Heart left ventricle (tissue), 16 donors: ENCODE measurements around the gene IL3RA. TPM values are rescaled to one million over a fixed set of nuclear protein-coding genes. Genes with fewer than 3 reads are reported as not detected.
"Not testable (repeated sequence)": the region's sequence is repeated elsewhere in the genome, so short reads cannot be mapped to it uniquely, and the experiment has no call there.

Source experiments
- ATAC-seq, 4 donors: fragments of 200-7000 bp; cut with Tn5 transposase; one replicate each; pipeline ENCODE4 v1.9.1; 2020 to 2022; ENCODE audit warnings: moderate library complexity in 4 of 4, mild to moderate bottlenecking in 3 of 4, moderate number of reproducible peaks in 1 of 4
- DNase-seq, 5 donors: peaks; one replicate each; pipeline ENCODE4 v3.0.0-alpha.2; 2020
- H3K27ac ChIP-seq, 12 donors: fragments of 200-600 bp; sonication (generic) in 4 of 12; one replicate each; pipeline versions ENCODE4 v1.5.0 to v1.8.0; 2016 to 2022; ENCODE audit warnings: mild to moderate bottlenecking in 2 of 12
- H3K27me3 ChIP-seq, 9 donors: fragments of 200-600 bp; sonication (generic) in 2 of 9; one replicate each; pipeline versions ENCODE4 v1.5.1 to v1.8.0; 2016 to 2022; ENCODE audit warnings: mild to moderate bottlenecking in 3 of 9
- H3K36me3 ChIP-seq, 9 donors: fragments of 200-600 bp; sonication (generic) in 2 of 9; one replicate each; pipeline versions ENCODE4 v1.5.0 to v1.8.0; 2018 to 2022; ENCODE audit warnings: mild to moderate bottlenecking in 2 of 9
- H3K4me1 ChIP-seq, 12 donors: fragments of 200-600 bp; sonication (generic) in 4 of 12; one replicate each; pipeline versions ENCODE4 v1.5.0 to v1.8.0; 2016 to 2022; ENCODE audit warnings: mild to moderate bottlenecking in 3 of 12
- H3K4me3 ChIP-seq, 12 donors: fragments of 200-600 bp; sonication (generic) in 4 of 12; one replicate each; pipeline versions ENCODE4 v1.5.0 to v1.8.0; 2017 to 2022; ENCODE audit warnings: mild to moderate bottlenecking in 9 of 12, moderate library complexity in 4 of 12
- H3K9me3 ChIP-seq, 12 donors: fragments of 200-600 bp; sonication (generic) in 4 of 12; one replicate each; pipeline versions ENCODE4 v1.5.0 to v1.8.0; 2016 to 2022; ENCODE audit warnings: mild to moderate bottlenecking in 1 of 12
- CTCF ChIP-seq, 12 donors: fragments of 200-600 bp; sonication (generic) in 4 of 12; IDR thresholded peaks; one replicate each; pipeline versions ENCODE4 v1.5.0 to v1.8.0; 2018 to 2022; ENCODE audit warnings: antibody characterized with exemption in 12 of 12, mild to moderate bottlenecking in 5 of 12
- POLR2A ChIP-seq, 2 donors: fragments of 450-650 bp; IDR thresholded peaks; one replicate each; pipeline ENCODE4 v1.6.1; 2017; ENCODE audit warnings: antibody characterized with exemption in 2 of 2, mild to moderate bottlenecking in 2 of 2, moderate library complexity in 2 of 2
- WGBS, 4 donors: extraction: QIAGEN DNeasy Blood & Tissue Kit in 2 of 4; methylation state at CpG; one replicate each; pipeline versions ENCODE4 v1.1.5 to v1.1.7; 2013 to 2018; 5-methylcytosine and 5-hydroxymethylcytosine counted together
- intact Hi-C, 10 donors: fragments of 100-400 bp; cut with DNase I; formaldehyde crosslinking; loops; one replicate each; pipeline versions ENCODE4 v1.11.1 to v1.14.2; 2022
- polyA plus RNA-seq, 2 donors: library from polyadenylated mRNA; stranded (reverse); fragments of 200-250 nt; gene quantifications; one replicate each; pipeline ENCODE4 v1.2.3, GENCODE V29; 2013
- total RNA-seq, 9 donors: library from RNA; depleted of rRNA in 2 of 9; stranded (reverse); fragments of >200 nt in 2 of 9; fragmentation: NEBNext Ultra II Directional in 3 of 9; extraction: Animal tissue kit (Norgen Biotek cat#: 25700) in 3 of 9; gene quantifications; one replicate each; pipeline versions ENCODE4 v1.1.0 to v1.2.4, GENCODE V29; 2016 to 2023
- donor health status: ischemic (EF 13 %, LVEDD 7.1; RV severe dilation, severe dysfunction).
- donor health status: healthy with polysubstance abuse.
- donor health status: DM: no; HTN: yes; CAD: no.
- donor health status: DM: no; HTN: no; CAD: no.
- donor health status: ischemic (EF 25% LVEDD 6.9; RV normal size, moderate dysfunction).
- donor health status: ischemic (EF 25% LVEDD 5.7; RV mildly dilated, moderate dysfunction).
- donor health status: healthy.
- donor health status: DM: yes; HTN: yes; CAD: no.
- donor health status: ischemic (EF 35%, LVEDD 5.7; RV mildly dilated, moderate dysfunction).
- donor health status: nonischemic (EF 11% LVEDD 7.7; RV severe dilation, severe dysfunction).
- donor health status: DM: yes; HTN: yes; CAD: no.
- donor health status: PGD.
- donor health status: ischemic (EF 29% LVEDD 5.4; RV normal size, mild dysfunction).
- donor health status: nonischemic (EF 23%, LVEDD 6.1; RV moderate dilation, normal function).

Gene IL3RA
- total and polyA plus RNA-seq, 11 donors: 3.2 to 20.4 (median 4.7) TPM

- ATAC-seq (peak in 2 of 4 donors; percentile 6 to 11), DNase-seq (peak in 3 of 5 donors; percentile 12 to 47 (median 19))
- 91 to 92% (median 92%) methylated on average over 29 to 30 of the region's 30 CpGs for WGBS, 4 donors
- Histone ChIP-seq H3K27ac (no peak overlapping the region), H3K36me3 (peaks cover 0 to 79% (median 50%) of the 10 kb centered on the region in 9 donors), H3K9me3 (no peaks in the 10 kb centered on the region), H3K4me3 (no peak overlapping the region), H3K27me3 (no peaks in the 10 kb centered on the region), H3K4me1 (no peaks in the 10 kb centered on the region)
- no peak for TF ChIP-seq POLR2A (IDR thresholded peaks at IDR 0.05)
- TF ChIP-seq CTCF (IDR thresholded peaks at IDR 0.05): no peak
- intact Hi-C loops: no loop called here
Measured at GRCh38 chrX:1401611-1402430, 65.2 kb downstream of the IL3RA start.

GRCh38 chrX:1403228-1403627, 66.6 kb downstream of the IL3RA start:
- Histone ChIP-seq H3K9me3 (no peaks in the 10 kb centered on the region), H3K27me3 (no peaks in the 10 kb centered on the region), H3K27ac (no peak overlapping the region), H3K36me3 (peaks cover 0 to 81% (median 62%) of the 10 kb centered on the region in 9 donors), H3K4me3 (no peak overlapping the region), H3K4me1 (no peaks in the 10 kb centered on the region)
- peak in 2 of 5 donors; percentile 11 to 53 for DNase-seq
- no peak for TF ChIP-seq POLR2A (IDR thresholded peaks at IDR 0.05)
- no peak for TF ChIP-seq CTCF (IDR thresholded peaks at IDR 0.05)
- no peak for ATAC-seq
- WGBS, 4 donors: 95 to 99% (median 97%) methylated on average over 9 to 10 of the region's 10 CpGs
- intact Hi-C loops: no loop called here

GRCh38 chrX:1403867-1404266, 67.3 kb downstream of the IL3RA start:
- WGBS, 4 donors: 91 to 98% (median 95%) methylated on average over 3 of the region's 3 CpGs
- H3K9me3 ChIP-seq, H3K4me3 ChIP-seq, H3K4me1 ChIP-seq, intact Hi-C loops, H3K27me3 ChIP-seq, ATAC-seq, H3K27ac ChIP-seq, DNase-seq: not testable (repeated sequence)
- H3K36me3 ChIP-seq: peaks cover 0 to 79% (median 62%) of the 10 kb centered on the region in 9 donors

GRCh38 chrX:1405769-1406168, 69.2 kb downstream of the IL3RA start:
- peaks cover 0 to 67% (median 58%) of the 10 kb centered on the region in 9 donors for H3K36me3 ChIP-seq
- H3K27me3 ChIP-seq, H3K4me1 ChIP-seq, H3K4me3 ChIP-seq, intact Hi-C loops, DNase-seq, H3K27ac ChIP-seq, ATAC-seq, H3K9me3 ChIP-seq: not testable (repeated sequence)
- WGBS, 4 donors: 93 to 98% (median 95%) methylated on average over 2 of the region's 2 CpGs

GRCh38 chrX:1407035-1407434, 70.5 kb downstream of the IL3RA start:
- TF ChIP-seq POLR2A (IDR thresholded peaks at IDR 0.05) (no peak), CTCF (IDR thresholded peaks at IDR 0.05) (no peak)
- H3K4me3 ChIP-seq: no peak overlapping the region
- no peaks in the 10 kb centered on the region for H3K4me1 ChIP-seq
- no peak for ATAC-seq
- no peaks in the 10 kb centered on the region for H3K27me3 ChIP-seq
- intact Hi-C loops: no loop called here
- peaks cover 0 to 64% (median 58%) of the 10 kb centered on the region in 9 donors for H3K36me3 ChIP-seq
- H3K9me3 ChIP-seq: no peaks in the 10 kb centered on the region
- DNase-seq: no peak
- H3K27ac ChIP-seq: no peak overlapping the region
